ENCODE measurements around the gene GTSF1L. TPM values are rescaled to one million over a fixed set of nuclear protein-coding genes. Genes with fewer than 3 reads are reported as not detected.

The GTSF1L gene
- total RNA-seq, 4 donors from 2014 or later = not detected

DNA sequence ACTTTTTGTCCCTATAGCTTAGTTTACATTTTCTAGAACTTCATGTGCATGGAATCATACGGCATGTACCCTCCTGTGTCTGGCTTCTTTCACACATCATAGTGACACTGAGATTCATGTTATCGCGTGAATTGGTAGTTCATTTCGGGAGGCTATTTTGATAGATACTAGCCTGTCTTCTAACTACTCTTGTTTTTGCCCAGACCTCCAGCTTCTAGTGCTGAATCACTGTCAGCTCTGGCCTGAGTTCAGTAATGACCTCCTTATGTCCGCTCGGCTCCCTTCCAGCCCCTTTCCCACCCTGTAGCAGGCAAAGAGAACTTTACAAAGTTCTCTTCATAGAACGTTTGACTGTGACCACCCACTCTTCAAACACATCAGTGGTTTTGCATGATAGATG lies 45.8 kb downstream of the GTSF1L start:
- Histone ChIP-seq H3K27ac (replicated peaks in 1 of 4) (no peak overlapping the region), H3K27me3 (no peaks in the 10 kb centered on the region), H3K4me1 (no peaks in the 10 kb centered on the region), H3K9me3 (no peaks in the 10 kb centered on the region), H3K4me3 (no peak overlapping the region), H3K36me3 (no peaks in the 10 kb centered on the region)
- DNase-seq (ENCODE audit: extremely low spot score) = no peak
- no peak for TF ChIP-seq POLR2A (IDR thresholded peaks at IDR 0.05; ENCODE audit: low read depth)
- no peak for TF ChIP-seq EP300 (IDR thresholded peaks at IDR 0.05)
- TF ChIP-seq, protein P1, sequence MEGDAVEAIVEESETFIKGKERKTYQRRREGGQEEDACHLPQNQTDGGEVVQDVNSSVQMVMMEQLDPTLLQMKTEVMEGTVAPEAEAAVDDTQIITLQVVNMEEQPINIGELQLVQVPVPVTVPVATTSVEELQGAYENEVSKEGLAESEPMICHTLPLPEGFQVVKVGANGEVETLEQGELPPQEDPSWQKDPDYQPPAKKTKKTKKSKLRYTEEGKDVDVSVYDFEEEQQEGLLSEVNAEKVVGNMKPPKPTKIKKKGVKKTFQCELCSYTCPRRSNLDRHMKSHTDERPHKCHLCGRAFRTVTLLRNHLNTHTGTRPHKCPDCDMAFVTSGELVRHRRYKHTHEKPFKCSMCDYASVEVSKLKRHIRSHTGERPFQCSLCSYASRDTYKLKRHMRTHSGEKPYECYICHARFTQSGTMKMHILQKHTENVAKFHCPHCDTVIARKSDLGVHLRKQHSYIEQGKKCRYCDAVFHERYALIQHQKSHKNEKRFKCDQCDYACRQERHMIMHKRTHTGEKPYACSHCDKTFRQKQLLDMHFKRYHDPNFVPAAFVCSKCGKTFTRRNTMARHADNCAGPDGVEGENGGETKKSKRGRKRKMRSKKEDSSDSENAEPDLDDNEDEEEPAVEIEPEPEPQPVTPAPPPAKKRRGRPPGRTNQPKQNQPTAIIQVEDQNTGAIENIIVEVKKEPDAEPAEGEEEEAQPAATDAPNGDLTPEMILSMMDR (IDR thresholded peaks at IDR 0.05) = no peak
- TF ChIP-seq POLR2AphosphoS5 (IDR thresholded peaks at IDR 0.05) = no peak
- intact Hi-C loops (cut with DNase I) = no loop called here
- WGBS = 77% methylated on average over 7 of the region's 7 CpGs

- no peak overlapping the region for H3K27ac ChIP-seq (replicated peaks in 1 of 4)
- 95% methylated on average over 5 of the region's 5 CpGs for WGBS
- intact Hi-C loops (cut with DNase I) = no loop called here
- H3K4me3 ChIP-seq = no peak overlapping the region
- no peaks in the 10 kb centered on the region for H3K4me1 ChIP-seq
- peaks cover 0 to 27% (median 0%) of the 10 kb centered on the region in 4 donors for H3K27me3 ChIP-seq
- H3K36me3 ChIP-seq = no peaks in the 10 kb centered on the region
- TF ChIP-seq, protein P1 (IDR thresholded peaks at IDR 0.05) = no peak
- TF ChIP-seq POLR2A (IDR thresholded peaks at IDR 0.05; ENCODE audit: low read depth) = no peak
- TF ChIP-seq EP300 (IDR thresholded peaks at IDR 0.05) = no peak
- no peak for TF ChIP-seq POLR2AphosphoS5 (IDR thresholded peaks at IDR 0.05)
- no peak for DNase-seq (ENCODE audit: extremely low spot score)
- no peaks in the 10 kb centered on the region for H3K9me3 ChIP-seq
Measured at GRCh38 chr20:43676368-43676767, 50.4 kb downstream of the GTSF1L start.

Other genes with a start within 250 kb of the GTSF1L start
- gene L3MBTL1, start 219.3 kb downstream of the GTSF1L start, total RNA-seq = 10 to 100 TPM in 1 of 4 donors, 1 to 10 TPM in 3; 5.6 to 19.5 (median 8.5) TPM
- 1 to 10 TPM in 1 of 4 donors, under 1 TPM in 2, not detected in 1; 0.42 to 1.3 (median 0.66) TPM for gene SGK2, start 168.0 kb downstream of the GTSF1L start, total RNA-seq
- 10 to 100 TPM; 17.4 to 20.9 (median 18.9) TPM for gene IFT52, start 136.1 kb downstream of the GTSF1L start, total RNA-seq
- gene MYBL2, start 59.9 kb downstream of the GTSF1L start, total RNA-seq = under 1 TPM in 3 of 4 donors, not detected in 1; 0.11 to 0.33 (median 0.19) TPM
- 10 to 100 TPM; 19.4 to 39.5 (median 32.8) TPM for gene TOX2, start 187.8 kb upstream of the GTSF1L start, total RNA-seq